ENCODE measurements around the gene SNX20.

- no peak for TF ChIP-seq CTCF (IDR thresholded peaks at IDR 0.05; ENCODE audit: insufficient read depth, low read length, poor library complexity, severe bottlenecking)
- no peak for TF ChIP-seq EZH2phosphoT487 (conservative IDR thresholded peaks at IDR 0.05; ENCODE audit: low read length)
Observed at GRCh38 chr16:50675686-50676610, 5.2 kb downstream of the SNX20 start.

All from SU-DHL-6 (cell line).